ENCODE measurements around the gene TMIGD2. TPM values are rescaled to one million over a fixed set of nuclear protein-coding genes. Genes with fewer than 3 reads are reported as not detected.

The TMIGD2 gene
- total and polyA plus RNA-seq, 2 of the 4 experiments (the other 2 are of a cell fraction): not detected

DNA sequence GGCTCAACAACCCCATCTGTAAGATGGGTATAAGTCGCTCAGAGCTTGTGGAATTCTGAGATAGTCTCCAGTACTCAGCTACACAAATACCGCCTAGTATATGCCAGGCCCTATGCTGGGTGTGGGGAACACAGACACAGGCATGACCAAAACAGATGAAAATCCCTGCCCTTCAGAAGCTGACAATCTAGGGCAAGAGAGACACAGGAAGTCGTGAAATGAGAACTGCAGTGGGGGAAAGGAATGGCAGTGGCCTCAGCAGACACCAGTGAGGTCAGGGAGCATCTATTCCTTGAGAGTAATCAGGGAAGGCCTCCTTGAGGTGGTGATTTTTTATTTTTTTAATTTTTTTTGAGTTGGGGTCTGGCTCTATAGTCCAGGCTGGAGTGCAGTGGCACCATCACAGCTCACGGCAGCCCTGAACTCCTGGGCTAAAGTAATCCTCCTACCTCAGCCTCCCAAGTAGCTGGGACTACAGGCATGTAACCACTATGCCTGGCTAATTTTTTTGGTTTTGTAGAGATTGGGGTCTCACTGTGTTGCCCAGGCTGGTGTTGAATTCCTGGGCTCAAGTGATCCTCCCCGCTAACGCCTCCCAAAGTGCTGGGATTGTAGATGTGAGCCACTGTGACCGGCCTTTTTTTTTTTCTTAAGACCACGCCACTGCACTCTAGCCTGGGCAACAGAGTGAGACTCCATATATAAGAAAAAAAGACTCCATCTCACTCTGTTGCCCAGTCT, 3.2 kb downstream of the TMIGD2 start:
- dilution Hi-C loops (cut with HindIII; ENCODE audit: low sequenced_read_pairs, unreplicated experiment) (no loop called here), intact Hi-C loops (cut with micrococcal nuclease) (no loop called here), in situ Hi-C loops (cut with MboI; ENCODE audit: low sequenced_read_pairs) (no loop called here)
- H2BK120ac ChIP-seq (ENCODE audit: low read depth, low read length): no peak overlapping the region
- no peak overlapping the region for H3K4me3 ChIP-seq (ENCODE audit: insufficient read depth, low read depth, low read length)
- H4K5ac ChIP-seq (ENCODE audit: low read depth, low read length): no peak overlapping the region
- TF ChIP-seq RFX5 (IDR thresholded peaks at IDR 0.05; ENCODE audit: low read depth, low read length): no peak
- TF ChIP-seq POLR2A (IDR thresholded peaks at IDR 0.05; ENCODE audit: low read depth, low read length): no peak
- no peak for TF ChIP-seq BHLHE40 (IDR thresholded peaks at IDR 0.05; ENCODE audit: low read depth, low read length)
- TF ChIP-seq RCOR1 (IDR thresholded peaks at IDR 0.05; ENCODE audit: insufficient replicate concordance, low read length): no peak
- TF ChIP-seq, protein P1, sequence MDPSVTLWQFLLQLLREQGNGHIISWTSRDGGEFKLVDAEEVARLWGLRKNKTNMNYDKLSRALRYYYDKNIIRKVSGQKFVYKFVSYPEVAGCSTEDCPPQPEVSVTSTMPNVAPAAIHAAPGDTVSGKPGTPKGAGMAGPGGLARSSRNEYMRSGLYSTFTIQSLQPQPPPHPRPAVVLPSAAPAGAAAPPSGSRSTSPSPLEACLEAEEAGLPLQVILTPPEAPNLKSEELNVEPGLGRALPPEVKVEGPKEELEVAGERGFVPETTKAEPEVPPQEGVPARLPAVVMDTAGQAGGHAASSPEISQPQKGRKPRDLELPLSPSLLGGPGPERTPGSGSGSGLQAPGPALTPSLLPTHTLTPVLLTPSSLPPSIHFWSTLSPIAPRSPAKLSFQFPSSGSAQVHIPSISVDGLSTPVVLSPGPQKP (IDR thresholded peaks at IDR 0.05; ENCODE audit: borderline replicate concordance, low read depth, low read length): no peak
- TF ChIP-seq SMC3 (IDR thresholded peaks at IDR 0.05; ENCODE audit: low read depth, low read length): no peak
- TF ChIP-seq NFE2L2 (IDR thresholded peaks at IDR 0.05; ENCODE audit: low read depth, low read length): no peak
- no peak for TF ChIP-seq FOS (IDR thresholded peaks at IDR 0.05; ENCODE audit: low read depth, low read length)
- TF ChIP-seq MAZ (IDR thresholded peaks at IDR 0.05; ENCODE audit: borderline replicate concordance, low read depth, low read length): no peak
- TF ChIP-seq, protein P2, sequence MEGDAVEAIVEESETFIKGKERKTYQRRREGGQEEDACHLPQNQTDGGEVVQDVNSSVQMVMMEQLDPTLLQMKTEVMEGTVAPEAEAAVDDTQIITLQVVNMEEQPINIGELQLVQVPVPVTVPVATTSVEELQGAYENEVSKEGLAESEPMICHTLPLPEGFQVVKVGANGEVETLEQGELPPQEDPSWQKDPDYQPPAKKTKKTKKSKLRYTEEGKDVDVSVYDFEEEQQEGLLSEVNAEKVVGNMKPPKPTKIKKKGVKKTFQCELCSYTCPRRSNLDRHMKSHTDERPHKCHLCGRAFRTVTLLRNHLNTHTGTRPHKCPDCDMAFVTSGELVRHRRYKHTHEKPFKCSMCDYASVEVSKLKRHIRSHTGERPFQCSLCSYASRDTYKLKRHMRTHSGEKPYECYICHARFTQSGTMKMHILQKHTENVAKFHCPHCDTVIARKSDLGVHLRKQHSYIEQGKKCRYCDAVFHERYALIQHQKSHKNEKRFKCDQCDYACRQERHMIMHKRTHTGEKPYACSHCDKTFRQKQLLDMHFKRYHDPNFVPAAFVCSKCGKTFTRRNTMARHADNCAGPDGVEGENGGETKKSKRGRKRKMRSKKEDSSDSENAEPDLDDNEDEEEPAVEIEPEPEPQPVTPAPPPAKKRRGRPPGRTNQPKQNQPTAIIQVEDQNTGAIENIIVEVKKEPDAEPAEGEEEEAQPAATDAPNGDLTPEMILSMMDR (conservative IDR thresholded peaks at IDR 0.05; ENCODE audit: low read depth, low read length): no peak
- TF ChIP-seq MXI1 (IDR thresholded peaks at IDR 0.05; ENCODE audit: borderline replicate concordance, low read depth, low read length): no peak
- no peak for TF ChIP-seq MAFK (IDR thresholded peaks at IDR 0.05; ENCODE audit: low read depth, low read length)
- TF ChIP-seq RAD21 (IDR thresholded peaks at IDR 0.05; ENCODE audit: low read length): no peak
- no peak for TF ChIP-seq CHD1 (IDR thresholded peaks at IDR 0.05; ENCODE audit: low read depth, low read length)
- TF ChIP-seq, protein P3, sequence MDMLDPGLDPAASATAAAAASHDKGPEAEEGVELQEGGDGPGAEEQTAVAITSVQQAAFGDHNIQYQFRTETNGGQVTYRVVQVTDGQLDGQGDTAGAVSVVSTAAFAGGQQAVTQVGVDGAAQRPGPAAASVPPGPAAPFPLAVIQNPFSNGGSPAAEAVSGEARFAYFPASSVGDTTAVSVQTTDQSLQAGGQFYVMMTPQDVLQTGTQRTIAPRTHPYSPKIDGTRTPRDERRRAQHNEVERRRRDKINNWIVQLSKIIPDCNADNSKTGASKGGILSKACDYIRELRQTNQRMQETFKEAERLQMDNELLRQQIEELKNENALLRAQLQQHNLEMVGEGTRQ (IDR thresholded peaks at IDR 0.05; ENCODE audit: low read depth, low read length): no peak
- TF ChIP-seq CEBPB (IDR thresholded peaks at IDR 0.05; ENCODE audit: low read depth, low read length): no peak
- H3K23ac ChIP-seq (ENCODE audit: low read depth, low read length): no peak overlapping the region
- H3K27ac ChIP-seq (ENCODE audit: insufficient read depth, low read length): no peak overlapping the region
- no peak overlapping the region for H2BK20ac ChIP-seq (ENCODE audit: low read depth, low read length)
- no peak overlapping the region for H4K8ac ChIP-seq (ENCODE audit: low read depth in 2 of 2, low read length in 2 of 2)
- H4K91ac ChIP-seq (ENCODE audit: insufficient read depth, low read depth, low read length): no peak overlapping the region
- H3K14ac ChIP-seq (replicated peaks; ENCODE audit: low read depth, low read length): no peak overlapping the region
- H2BK15ac ChIP-seq (ENCODE audit: low read depth, low read length): no peak overlapping the region
- 60% methylated on average over 1 of the region's 8 CpGs; no CpG with 5 or more reads in 1 of the 2 experiments for WGBS, 2 experiments (ENCODE audit: extremely low coverage in 2 of 2, insufficient read length in 1 of 2)
- H3K4me2 ChIP-seq (ENCODE audit: low read depth, low read length): no peak overlapping the region
- H3K27me3 ChIP-seq (ENCODE audit: control insufficient read depth, insufficient read depth, low read length): peaks cover 12% of the 10 kb centered on the region
- H3K9ac ChIP-seq (ENCODE audit: low read depth, low read length): no peak overlapping the region
- BruUV-seq (replicated peaks): no TSS peak
- H2AK5ac ChIP-seq (ENCODE audit: low read depth, low read length): no peak overlapping the region
- CTCF ChIA-PET: no interaction called here
- peaks cover 3% of the 10 kb centered on the region; the same call in 1 of the 2 replicates for H3K9me1 ChIP-seq (ENCODE audit: insufficient read depth, low read length)
- peaks cover 3% of the 10 kb centered on the region; the same call in 1 of the 2 replicates for H3K4me1 ChIP-seq (ENCODE audit: control insufficient read depth, insufficient read depth, low read length)
- no peak overlapping the region for H3K56ac ChIP-seq (ENCODE audit: extremely low read depth, insufficient read depth, low read length)
- H2BK5ac ChIP-seq (ENCODE audit: low read depth, low read length, poor library complexity, severe bottlenecking): no peak overlapping the region
- no peak overlapping the region for H3K18ac ChIP-seq (ENCODE audit: low read depth, low read length)
- DNase-seq (no peak), ATAC-seq (ENCODE audit: low read depth) (no peak)
- no peaks in the 10 kb centered on the region for H3K9me3 ChIP-seq (ENCODE audit: control insufficient read depth, insufficient read depth, low read length)
- H2AK9ac ChIP-seq (replicated peaks; ENCODE audit: low read depth, low read length, poor library complexity): no peak overlapping the region
- no peak overlapping the region for H3K4ac ChIP-seq (ENCODE audit: low read depth, low read length)
- POLR2A ChIA-PET (ENCODE audit: unreplicated experiment): no interaction called here
- H3K36me3 ChIP-seq (ENCODE audit: control insufficient read depth, insufficient read depth, low read length): no peaks in the 10 kb centered on the region
- H3K79me1 ChIP-seq (ENCODE audit: low read depth in 1 of 2, low read length in 2 of 2): no peaks in the 10 kb centered on the region
- no peak overlapping the region for H2AFZ ChIP-seq (replicated peaks; ENCODE audit: low read length, poor library complexity)
- no peaks in the 10 kb centered on the region for H4K20me1 ChIP-seq (ENCODE audit: insufficient read depth, low read length)
